ENCODE data around the gene THSD8.
A peak's percentile ranks its signal among the peaks of the same experiment; 100 is the strongest.

GRCh38 chr19:12778017-12778904, 23.6 kb upstream of the THSD8 start:
- TF ChIP-seq GATA3 (IDR thresholded peaks at IDR 0.05; ENCODE audit: low read depth, low read length) (no peak), GATA2 (IDR thresholded peaks at IDR 0.05; ENCODE audit: low read depth, low read length) (0 out of 2 replicates have a peak, but pooled peaks have one; percentile 12)
